ENCODE measurements around the gene BHLHE23. TPM values are rescaled to one million over a fixed set of nuclear protein-coding genes. Genes with fewer than 3 reads are reported as not detected.

The BHLHE23 gene
- total and polyA plus RNA-seq, 4 donors: not detected

DNA sequence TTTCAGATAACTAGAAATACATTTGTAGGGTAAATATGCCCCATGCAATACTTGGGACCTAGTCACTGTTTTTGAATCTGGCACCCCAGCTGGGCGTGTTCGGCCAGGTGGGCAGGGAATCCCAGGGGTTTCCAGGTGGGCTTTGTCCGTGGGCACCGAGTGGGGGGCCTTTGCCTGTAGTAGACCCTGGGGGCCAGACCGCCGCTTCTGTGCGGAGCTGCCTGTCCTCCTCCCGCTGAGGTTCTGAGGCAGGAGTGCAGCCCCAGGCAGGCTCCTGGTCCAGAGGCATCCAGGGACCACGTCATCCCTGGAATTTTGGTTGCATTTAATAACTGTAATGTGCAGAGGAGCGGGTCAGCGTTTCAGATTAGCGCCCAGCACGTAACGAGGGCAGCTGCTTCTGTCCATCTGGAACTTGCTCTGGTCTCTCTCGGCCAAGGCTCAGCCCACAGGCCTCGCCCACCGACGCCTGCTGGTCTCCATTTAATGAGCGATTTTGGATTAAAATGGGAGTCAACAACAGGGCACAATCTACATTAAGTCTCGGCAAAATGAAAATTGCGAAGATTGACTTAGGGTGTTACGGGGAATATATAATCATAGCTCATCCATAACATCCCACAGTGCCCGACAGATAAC is 12.8 kb downstream of the BHLHE23 start:
- H3K27me3 ChIP-seq (ENCODE audit: control insufficient read depth in 3 of 3, insufficient read depth in 3 of 3, low read length in 2 of 3): peaks cover 3 to 53% (median 26%) of the 10 kb centered on the region in 3 donors
- no peak overlapping the region for H3K4me3 ChIP-seq
- H3K4me1 ChIP-seq (ENCODE audit: control insufficient read depth in 5 of 5, insufficient read depth in 5 of 5, low read length in 5 of 5): no peaks in the 10 kb centered on the region

DNA sequence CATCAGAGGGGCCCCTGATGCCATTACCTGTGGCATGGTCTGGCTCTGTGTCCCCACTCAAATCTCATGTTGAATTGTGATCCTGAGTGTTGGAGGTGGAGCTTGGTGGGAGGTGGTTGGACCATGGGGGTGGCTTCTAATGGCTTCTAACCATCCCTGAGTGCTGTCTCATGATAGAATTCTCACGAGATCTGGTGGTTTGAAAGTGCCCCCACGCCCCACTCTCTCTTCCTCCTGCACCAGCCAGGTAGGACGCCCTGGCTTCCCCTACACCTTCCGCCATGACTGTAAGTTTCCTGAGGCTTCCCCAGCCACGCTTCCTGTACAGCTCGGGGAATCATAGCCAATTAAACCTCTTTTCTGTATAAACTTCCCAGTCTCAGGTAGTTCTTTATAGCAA is 14.9 kb downstream of the BHLHE23 start:
- Histone ChIP-seq H3K4me1 (ENCODE audit: control insufficient read depth in 5 of 5, insufficient read depth in 5 of 5, low read length in 5 of 5) (no peaks in the 10 kb centered on the region), H3K9ac (ENCODE audit: insufficient read depth in 1 of 2, low read length in 2 of 2) (no peak overlapping the region), H3K27ac (ENCODE audit: low read depth in 1 of 2, low read length in 1 of 2) (no peak overlapping the region), H3K36me3 (ENCODE audit: control insufficient read depth in 4 of 4, insufficient read depth in 4 of 4, low read length in 4 of 4) (no peaks in the 10 kb centered on the region), H3K27me3 (ENCODE audit: control insufficient read depth in 3 of 3, insufficient read depth in 3 of 3, low read length in 2 of 3) (peaks cover 3 to 41% (median 12%) of the 10 kb centered on the region in 3 donors), H3K9me3 (ENCODE audit: control insufficient read depth in 4 of 4, insufficient read depth in 3 of 4, low read length in 3 of 4) (no peaks in the 10 kb centered on the region), H3K4me3 (no peak overlapping the region)
- DNase-seq: no peak
- TF ChIP-seq, protein P1, sequence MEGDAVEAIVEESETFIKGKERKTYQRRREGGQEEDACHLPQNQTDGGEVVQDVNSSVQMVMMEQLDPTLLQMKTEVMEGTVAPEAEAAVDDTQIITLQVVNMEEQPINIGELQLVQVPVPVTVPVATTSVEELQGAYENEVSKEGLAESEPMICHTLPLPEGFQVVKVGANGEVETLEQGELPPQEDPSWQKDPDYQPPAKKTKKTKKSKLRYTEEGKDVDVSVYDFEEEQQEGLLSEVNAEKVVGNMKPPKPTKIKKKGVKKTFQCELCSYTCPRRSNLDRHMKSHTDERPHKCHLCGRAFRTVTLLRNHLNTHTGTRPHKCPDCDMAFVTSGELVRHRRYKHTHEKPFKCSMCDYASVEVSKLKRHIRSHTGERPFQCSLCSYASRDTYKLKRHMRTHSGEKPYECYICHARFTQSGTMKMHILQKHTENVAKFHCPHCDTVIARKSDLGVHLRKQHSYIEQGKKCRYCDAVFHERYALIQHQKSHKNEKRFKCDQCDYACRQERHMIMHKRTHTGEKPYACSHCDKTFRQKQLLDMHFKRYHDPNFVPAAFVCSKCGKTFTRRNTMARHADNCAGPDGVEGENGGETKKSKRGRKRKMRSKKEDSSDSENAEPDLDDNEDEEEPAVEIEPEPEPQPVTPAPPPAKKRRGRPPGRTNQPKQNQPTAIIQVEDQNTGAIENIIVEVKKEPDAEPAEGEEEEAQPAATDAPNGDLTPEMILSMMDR (IDR thresholded peaks at IDR 0.05; ENCODE audit: control extremely low read depth, extremely low read depth): no peak
- ATAC-seq (ENCODE audit: insufficient read depth, low FRiP score): no peak
- 63 to 74% methylated on average over 6 of the region's 6 CpGs for WGBS, 2 donors

More for the DNA sequence above, 12.8 kb downstream of the BHLHE23 start:
- TF ChIP-seq, protein P1 (IDR thresholded peaks at IDR 0.05; ENCODE audit: control extremely low read depth, extremely low read depth): no peak
- no peak for ATAC-seq (ENCODE audit: insufficient read depth, low FRiP score)
- Histone ChIP-seq H3K9me3 (ENCODE audit: control insufficient read depth in 4 of 4, insufficient read depth in 3 of 4, low read length in 3 of 4) (peaks cover 0 to 2% (median 0%) of the 10 kb centered on the region in 4 donors), H3K36me3 (ENCODE audit: control insufficient read depth in 4 of 4, insufficient read depth in 4 of 4, low read length in 4 of 4) (no peaks in the 10 kb centered on the region), H3K9ac (ENCODE audit: insufficient read depth in 1 of 2, low read length in 2 of 2) (no peak overlapping the region), H3K27ac (ENCODE audit: low read depth in 1 of 2, low read length in 1 of 2) (no peak overlapping the region)
- 87 to 93% methylated on average over 23 of the region's 23 CpGs for WGBS, 2 donors
- DNase-seq: no peak

DNA sequence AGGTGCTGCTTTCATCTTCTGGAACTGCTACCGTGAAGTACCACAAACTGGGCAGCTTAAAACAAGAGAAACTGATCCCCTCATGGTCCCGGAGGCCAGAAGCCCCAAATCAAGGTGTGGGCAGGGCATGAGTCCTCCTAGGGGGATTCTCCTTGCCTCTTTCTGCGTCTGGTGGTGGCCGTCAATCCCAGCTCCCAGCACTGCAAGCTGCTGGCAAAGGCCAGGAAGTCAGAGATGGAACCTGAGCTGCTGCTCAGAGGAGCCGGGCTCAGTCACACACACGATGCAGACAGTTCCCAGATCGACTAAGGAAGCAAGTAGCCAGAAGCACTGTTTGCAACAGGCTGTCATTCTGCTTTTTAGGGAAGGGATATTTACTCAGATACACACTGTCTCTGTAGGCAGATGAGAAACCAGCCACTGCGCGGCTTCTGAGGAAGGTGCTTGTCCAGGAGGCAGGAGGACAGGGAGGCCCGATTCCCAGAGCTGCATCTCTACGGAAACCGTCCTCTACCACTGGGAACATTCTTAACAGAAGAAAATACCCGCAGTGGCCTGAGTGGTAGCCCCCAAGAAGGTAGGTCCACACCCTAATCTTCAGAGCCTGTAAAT is 15.5 kb downstream of the BHLHE23 start:
- Histone ChIP-seq H3K9ac (ENCODE audit: insufficient read depth in 1 of 2, low read length in 2 of 2) (no peak overlapping the region), H3K4me1 (ENCODE audit: control insufficient read depth in 5 of 5, insufficient read depth in 5 of 5, low read length in 5 of 5) (no peaks in the 10 kb centered on the region), H3K27me3 (ENCODE audit: control insufficient read depth in 3 of 3, insufficient read depth in 3 of 3, low read length in 2 of 3) (peaks cover 3 to 39% (median 12%) of the 10 kb centered on the region in 3 donors), H3K4me3 (no peak overlapping the region), H3K27ac (ENCODE audit: low read depth in 1 of 2, low read length in 1 of 2) (no peak overlapping the region), H3K9me3 (ENCODE audit: control insufficient read depth in 4 of 4, insufficient read depth in 3 of 4, low read length in 3 of 4) (no peaks in the 10 kb centered on the region), H3K36me3 (ENCODE audit: control insufficient read depth in 4 of 4, insufficient read depth in 4 of 4, low read length in 4 of 4) (no peaks in the 10 kb centered on the region)
- TF ChIP-seq, protein P1 (IDR thresholded peaks at IDR 0.05; ENCODE audit: control extremely low read depth, extremely low read depth): no peak
- WGBS, 2 donors: 67 to 75% methylated on average over 13 of the region's 13 CpGs
- DNase-seq (no peak), ATAC-seq (ENCODE audit: insufficient read depth, low FRiP score) (no peak)
